Measurements from ENCODE around the gene VDR.

The VDR gene

GRCh38 chr12:47808574-47809365, 96.0 kb downstream of the VDR start:
- H3K9ac ChIP-seq (ENCODE audit: low read length), result peak overlapping the region; percentile 91
- peaks cover 84% of the 10 kb centered on the region for H3K4me1 ChIP-seq (ENCODE audit: low read length)
- H3K79me2 ChIP-seq (ENCODE audit: low read length), result peaks cover 80% of the 10 kb centered on the region
- H3K9me3 ChIP-seq (ENCODE audit: insufficient read depth, low read length), result no peaks in the 10 kb centered on the region
- peaks cover 9% of the 10 kb centered on the region for H3K36me3 ChIP-seq (replicated peaks; ENCODE audit: low read depth, low read length)
- peak overlapping the region; percentile 95 for H3K4me2 ChIP-seq (ENCODE audit: low read length)
- H3K27me3 ChIP-seq (ENCODE audit: low read depth, low read length), result no peaks in the 10 kb centered on the region
- H3K4me3 ChIP-seq (ENCODE audit: low read length), result peak overlapping the region; percentile 57
- peak overlapping the region; percentile 78 for H3K27ac ChIP-seq (ENCODE audit: low read length)
- H4K20me1 ChIP-seq (ENCODE audit: insufficient read depth, low read length), result no peaks in the 10 kb centered on the region
- TF ChIP-seq EZH2phosphoT487 (IDR thresholded peaks at IDR 0.05; ENCODE audit: low read depth) (no peak), CTCF (IDR thresholded peaks at IDR 0.05; ENCODE audit: low read depth, low read length) (peak; percentile 19; the same call in 1 of the 2 replicates)
- H2AFZ ChIP-seq (ENCODE audit: low read depth, low read length), result no peak overlapping the region

DNA sequence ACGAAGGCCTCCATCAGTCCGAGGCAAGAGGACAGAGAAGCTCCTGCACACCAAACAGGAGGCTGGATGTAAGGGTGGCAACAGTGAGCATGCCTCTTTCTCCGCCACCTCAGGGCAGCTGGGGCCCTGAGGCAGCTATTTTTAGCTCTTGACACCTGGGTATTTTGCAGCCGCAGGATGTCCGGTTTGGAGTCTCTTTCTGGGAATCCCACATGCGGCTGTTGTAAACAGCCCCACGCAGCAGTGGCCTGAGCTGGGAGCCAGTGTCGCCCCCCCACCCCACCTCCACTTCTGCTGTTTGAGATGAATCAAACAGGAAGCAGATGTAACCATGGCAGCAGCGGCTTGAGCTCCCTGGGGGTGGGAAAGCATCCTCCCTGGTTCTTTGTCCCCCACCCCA, 96.7 kb downstream of the VDR start:
- Histone ChIP-seq H3K4me1 (ENCODE audit: low read length) (peaks cover 85% of the 10 kb centered on the region), H2AFZ (ENCODE audit: low read depth, low read length) (no peak overlapping the region), H3K9ac (ENCODE audit: low read length) (peak overlapping the region; percentile 91), H3K4me2 (ENCODE audit: low read length) (peak overlapping the region; percentile 95), H3K27me3 (ENCODE audit: low read depth, low read length) (no peaks in the 10 kb centered on the region), H4K20me1 (ENCODE audit: insufficient read depth, low read length) (no peaks in the 10 kb centered on the region), H3K4me3 (ENCODE audit: low read length) (peak overlapping the region; percentile 57), H3K9me3 (ENCODE audit: insufficient read depth, low read length) (no peaks in the 10 kb centered on the region), H3K36me3 (replicated peaks; ENCODE audit: low read depth, low read length) (peaks cover 10% of the 10 kb centered on the region), H3K79me2 (ENCODE audit: low read length) (peaks cover 84% of the 10 kb centered on the region), H3K27ac (ENCODE audit: low read length) (peak overlapping the region; percentile 78)
- TF ChIP-seq CTCF (IDR thresholded peaks at IDR 0.05; ENCODE audit: low read depth, low read length) (no peak), EZH2phosphoT487 (IDR thresholded peaks at IDR 0.05; ENCODE audit: low read depth) (no peak)

- peak overlapping the region; percentile 78 for H3K27ac ChIP-seq (ENCODE audit: low read length)
- no peaks in the 10 kb centered on the region for H3K9me3 ChIP-seq (ENCODE audit: insufficient read depth, low read length)
- no peak for TF ChIP-seq EZH2phosphoT487 (IDR thresholded peaks at IDR 0.05; ENCODE audit: low read depth)
- TF ChIP-seq CTCF (IDR thresholded peaks at IDR 0.05; ENCODE audit: low read depth, low read length), result no peak
- peak overlapping the region; percentile 48 for H3K9ac ChIP-seq (ENCODE audit: low read length)
- peaks cover 86% of the 10 kb centered on the region for H3K79me2 ChIP-seq (ENCODE audit: low read length)
- H4K20me1 ChIP-seq (ENCODE audit: insufficient read depth, low read length), result no peaks in the 10 kb centered on the region
- H3K4me3 ChIP-seq (ENCODE audit: low read length), result peak overlapping the region; percentile 57; the same call in 1 of the 2 replicates
- H3K27me3 ChIP-seq (ENCODE audit: low read depth, low read length), result no peaks in the 10 kb centered on the region
- peak overlapping the region; percentile 95 for H3K4me2 ChIP-seq (ENCODE audit: low read length)
- H3K36me3 ChIP-seq (replicated peaks; ENCODE audit: low read depth, low read length), result peaks cover 10% of the 10 kb centered on the region
- H3K4me1 ChIP-seq (ENCODE audit: low read length), result peaks cover 87% of the 10 kb centered on the region
- no peak overlapping the region for H2AFZ ChIP-seq (ENCODE audit: low read depth, low read length)
Measured at GRCh38 chr12:47807338-47807737, 97.5 kb downstream of the VDR start.

DNA sequence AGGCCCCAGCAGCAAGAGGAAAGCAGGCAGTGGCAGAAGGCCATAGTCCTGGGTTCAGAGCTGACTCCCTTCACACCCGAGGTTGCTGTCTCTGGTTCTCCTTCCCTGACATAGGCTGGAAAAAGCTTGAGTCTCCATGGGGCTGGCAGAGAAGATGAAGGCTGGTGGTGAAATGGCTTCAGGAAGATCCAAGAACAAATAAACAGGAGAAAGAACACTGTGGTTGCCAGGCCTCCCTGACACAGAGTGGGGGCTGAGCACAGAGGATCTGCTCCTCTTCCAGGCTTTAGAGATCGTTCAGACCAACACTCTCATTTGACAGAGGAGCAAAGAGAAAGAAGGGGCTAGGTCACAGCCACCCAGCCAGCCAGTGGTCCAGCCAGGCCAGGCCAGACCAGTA, 99.4 kb downstream of the VDR start:
- Histone ChIP-seq H3K9me3 (ENCODE audit: insufficient read depth, low read length) (no peaks in the 10 kb centered on the region), H3K9ac (ENCODE audit: low read length) (no peak overlapping the region), H3K36me3 (replicated peaks; ENCODE audit: low read depth, low read length) (peaks cover 14% of the 10 kb centered on the region), H2AFZ (ENCODE audit: low read depth, low read length) (no peak overlapping the region), H3K27me3 (ENCODE audit: low read depth, low read length) (no peaks in the 10 kb centered on the region), H3K4me1 (ENCODE audit: low read length) (peaks cover 73% of the 10 kb centered on the region), H3K27ac (ENCODE audit: low read length) (no peak overlapping the region), H3K4me2 (ENCODE audit: low read length) (no peak overlapping the region), H4K20me1 (ENCODE audit: insufficient read depth, low read length) (no peaks in the 10 kb centered on the region), H3K79me2 (ENCODE audit: low read length) (peaks cover 72% of the 10 kb centered on the region), H3K4me3 (ENCODE audit: low read length) (no peak overlapping the region)
- TF ChIP-seq EZH2phosphoT487 (IDR thresholded peaks at IDR 0.05; ENCODE audit: low read depth) (no peak), CTCF (IDR thresholded peaks at IDR 0.05; ENCODE audit: low read depth, low read length) (no peak)
